HL-60/S4 treated with retinoic acid at 250 ng/mL for 4 days and 3 days (cell line): ENCODE measurements around the gene DOCK4.

Source experiments
- in situ Hi-C: fragments of 300-500 bp; cut with MboI; formaldehyde crosslinking; loops from 2 replicates; pipeline ENCODE4 v1.7.0; 2022; ENCODE audit warnings: low sequenced_read_pairs

DOCK4 gene

GRCh38 chr7:112162142-112162766, 43.9 kb downstream of the DOCK4 start:
- in situ Hi-C loops = no loop called here

- in situ Hi-C loops = no loop called here
Measured at GRCh38 chr7:112161253-112162141, 44.7 kb downstream of the DOCK4 start.

- in situ Hi-C loops = no loop called here
Measured at GRCh38 chr7:112160771-112161150, 45.4 kb downstream of the DOCK4 start.

- in situ Hi-C loops = no loop called here
Measured at GRCh38 chr7:112160130-112160770, 45.9 kb downstream of the DOCK4 start.

- in situ Hi-C loops = no loop called here
Measured at GRCh38 chr7:112159351-112159750, 46.8 kb downstream of the DOCK4 start.

- in situ Hi-C loops = no loop called here
Measured at GRCh38 chr7:112157072-112157471, 49.1 kb downstream of the DOCK4 start.

- in situ Hi-C loops = no loop called here
Measured at GRCh38 chr7:112156412-112156811, 49.8 kb downstream of the DOCK4 start.

GRCh38 chr7:112154690-112155089, 51.5 kb downstream of the DOCK4 start:
- in situ Hi-C loops = no loop called here

- in situ Hi-C loops = no loop called here
Measured at GRCh38 chr7:112152186-112152585, 54.0 kb downstream of the DOCK4 start.

GRCh38 chr7:112150823-112151641, 55.2 kb downstream of the DOCK4 start:
- in situ Hi-C loops = no loop called here

- in situ Hi-C loops = no loop called here
Measured at GRCh38 chr7:112149734-112150133, 56.5 kb downstream of the DOCK4 start.

GRCh38 chr7:112147793-112148361, 58.3 kb downstream of the DOCK4 start:
- in situ Hi-C loops = no loop called here

GRCh38 chr7:112145206-112145605, 61.0 kb downstream of the DOCK4 start:
- in situ Hi-C loops = no loop called here

GRCh38 chr7:112144284-112145059, 61.7 kb downstream of the DOCK4 start:
- in situ Hi-C loops = no loop called here

- in situ Hi-C loops = no loop called here
Measured at GRCh38 chr7:112143582-112143981, 62.6 kb downstream of the DOCK4 start.

- in situ Hi-C loops = no loop called here
Measured at GRCh38 chr7:112143136-112143535, 63.1 kb downstream of the DOCK4 start.

- in situ Hi-C loops = no loop called here
Measured at GRCh38 chr7:112140600-112140999, 65.6 kb downstream of the DOCK4 start.

GRCh38 chr7:112138938-112139337, 67.3 kb downstream of the DOCK4 start:
- in situ Hi-C loops = no loop called here

- in situ Hi-C loops = no loop called here
Measured at GRCh38 chr7:112138325-112138852, 67.8 kb downstream of the DOCK4 start.
